Loucy (cell line): ENCODE results near the gene RNLS.

Source experiments
- H2AFZ ChIP-seq: fragments of 200-600 bp; sonication (generic); 2 replicates; pipeline ENCODE4 v1.6.0; 2016; ENCODE audit warnings: antibody characterized with exemption, mild to moderate bottlenecking, low read length, moderate library complexity
- H3F3A ChIP-seq: fragments of 200-600 bp; 2 replicates; pipeline ENCODE4 v1.6.0; 2016; ENCODE audit warnings: antibody characterized with exemption, low read depth, mild to moderate bottlenecking
- H3K27me3 ChIP-seq: fragments of 200-600 bp; sonication (generic); 2 replicates; pipeline ENCODE4 v1.6.1; 2014; ENCODE audit warnings: low read length, mild to moderate bottlenecking; ENCODE audit not compliant: insufficient read depth, poor library complexity, severe bottlenecking
- H3K36me3 ChIP-seq: fragments of 200-600 bp; sonication (generic); 2 replicates; pipeline ENCODE4 v1.6.1; 2016; ENCODE audit warnings: low read length; ENCODE audit not compliant: insufficient read depth
- H3K4me1 ChIP-seq: fragments of 200-600 bp; sonication (generic); 2 replicates; pipeline ENCODE4 v1.5.1; 2014; ENCODE audit warnings: low read length, mild to moderate bottlenecking; ENCODE audit not compliant: insufficient read depth, poor library complexity, severe bottlenecking
- H3K4me2 ChIP-seq: fragments of 200-600 bp; sonication (generic); 2 replicates; pipeline ENCODE4 v1.6.0; 2014; ENCODE audit warnings: antibody characterized with exemption, low read length, low read depth, mild to moderate bottlenecking; ENCODE audit not compliant: poor library complexity, severe bottlenecking
- H3K4me3 ChIP-seq: fragments of 200-600 bp; sonication (generic); 2 replicates; pipeline ENCODE4 v1.5.1; 2014; ENCODE audit warnings: low read length, mild to moderate bottlenecking, mixed read lengths; ENCODE audit not compliant: poor library complexity, severe bottlenecking
- H3K79me2 ChIP-seq: fragments of 200-600 bp; sonication (generic); 2 replicates; pipeline ENCODE4 v1.6.1; 2014; ENCODE audit warnings: low read length; ENCODE audit not compliant: insufficient read depth
- H3K9ac ChIP-seq: fragments of 200-600 bp; sonication (generic); 2 replicates; pipeline ENCODE4 v1.6.0; 2014; ENCODE audit warnings: mild to moderate bottlenecking, low read depth, low read length, moderate library complexity; ENCODE audit not compliant: poor library complexity, severe bottlenecking
- H3K9me2 ChIP-seq: fragments of 200-600 bp; sonication (generic); replicated peaks from 2 replicates; pipeline ENCODE4 v1.6.1; 2016; ENCODE audit warnings: low read depth, low read length, mixed read lengths
- H3K9me3 ChIP-seq: fragments of 200-600 bp; sonication (generic); 2 replicates; pipeline ENCODE4 v1.6.1; 2014; ENCODE audit warnings: mild to moderate bottlenecking, antibody characterized with exemption, low read length, low read depth; ENCODE audit not compliant: insufficient read depth
- H4K20me1 ChIP-seq: fragments of 200-600 bp; sonication (generic); 2 replicates; pipeline ENCODE4 v1.6.0; 2014; ENCODE audit warnings: antibody characterized with exemption, low read length, mild to moderate bottlenecking; ENCODE audit not compliant: insufficient read depth, poor library complexity, severe bottlenecking
- EZH2phosphoT487 ChIP-seq: fragments of 200-600 bp; IDR thresholded peaks from 2 replicates; pipeline ENCODE4 v1.6.1; 2018; ENCODE audit warnings: antibody characterized with exemption, mild to moderate bottlenecking, moderate library complexity, borderline replicate concordance
- TF ChIP-seq, protein P1 (sequence below): fragments of 200-600 bp; sonication (generic); conservative IDR thresholded peaks from 2 replicates; pipeline ENCODE4 v1.5.1; 2014; ENCODE audit warnings: mild to moderate bottlenecking, antibody characterized with exemption, low read length

Gene RNLS

GRCh38 chr10:88616250-88616977 is 33.3 kb upstream of the RNLS start:
- no peaks in the 10 kb centered on the region for H3F3A ChIP-seq
- H3K36me3 ChIP-seq, result no peaks in the 10 kb centered on the region
- H3K4me3 ChIP-seq, result no peak overlapping the region
- no peaks in the 10 kb centered on the region for H4K20me1 ChIP-seq
- no peak overlapping the region for H2AFZ ChIP-seq
- no peaks in the 10 kb centered on the region for H3K4me1 ChIP-seq
- H3K9me2 ChIP-seq, result 0 out of 2 replicates have a peak, but pooled peaks cover 5% of the 10 kb centered on the region
- no peaks in the 10 kb centered on the region for H3K9me3 ChIP-seq
- H3K79me2 ChIP-seq, result no peaks in the 10 kb centered on the region
- no peak overlapping the region for H3K4me2 ChIP-seq
- TF ChIP-seq, protein P1, sequence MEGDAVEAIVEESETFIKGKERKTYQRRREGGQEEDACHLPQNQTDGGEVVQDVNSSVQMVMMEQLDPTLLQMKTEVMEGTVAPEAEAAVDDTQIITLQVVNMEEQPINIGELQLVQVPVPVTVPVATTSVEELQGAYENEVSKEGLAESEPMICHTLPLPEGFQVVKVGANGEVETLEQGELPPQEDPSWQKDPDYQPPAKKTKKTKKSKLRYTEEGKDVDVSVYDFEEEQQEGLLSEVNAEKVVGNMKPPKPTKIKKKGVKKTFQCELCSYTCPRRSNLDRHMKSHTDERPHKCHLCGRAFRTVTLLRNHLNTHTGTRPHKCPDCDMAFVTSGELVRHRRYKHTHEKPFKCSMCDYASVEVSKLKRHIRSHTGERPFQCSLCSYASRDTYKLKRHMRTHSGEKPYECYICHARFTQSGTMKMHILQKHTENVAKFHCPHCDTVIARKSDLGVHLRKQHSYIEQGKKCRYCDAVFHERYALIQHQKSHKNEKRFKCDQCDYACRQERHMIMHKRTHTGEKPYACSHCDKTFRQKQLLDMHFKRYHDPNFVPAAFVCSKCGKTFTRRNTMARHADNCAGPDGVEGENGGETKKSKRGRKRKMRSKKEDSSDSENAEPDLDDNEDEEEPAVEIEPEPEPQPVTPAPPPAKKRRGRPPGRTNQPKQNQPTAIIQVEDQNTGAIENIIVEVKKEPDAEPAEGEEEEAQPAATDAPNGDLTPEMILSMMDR, result no peak
- no peak for TF ChIP-seq EZH2phosphoT487
- no peak overlapping the region for H3K9ac ChIP-seq
- H3K27me3 ChIP-seq, result no peaks in the 10 kb centered on the region

- Histone ChIP-seq H3K36me3 (no peaks in the 10 kb centered on the region), H3K9me2 (no peaks in the 10 kb centered on the region), H3K4me2 (no peak overlapping the region), H3F3A (no peaks in the 10 kb centered on the region), H3K27me3 (no peaks in the 10 kb centered on the region), H4K20me1 (no peaks in the 10 kb centered on the region), H3K4me3 (no peak overlapping the region), H3K9ac (no peak overlapping the region), H3K9me3 (no peaks in the 10 kb centered on the region), H3K79me2 (no peaks in the 10 kb centered on the region), H2AFZ (no peak overlapping the region), H3K4me1 (no peaks in the 10 kb centered on the region)
- TF ChIP-seq EZH2phosphoT487, result no peak
- TF ChIP-seq, protein P1, result no peak
Observed at GRCh38 chr10:88608780-88609179, 25.7 kb upstream of the RNLS start.

- no peak overlapping the region for H3K4me3 ChIP-seq
- H3K79me2 ChIP-seq, result no peaks in the 10 kb centered on the region
- no peak for TF ChIP-seq EZH2phosphoT487
- TF ChIP-seq, protein P1, result no peak
- no peaks in the 10 kb centered on the region for H3K36me3 ChIP-seq
- H3K4me2 ChIP-seq, result no peak overlapping the region
- H3K9me2 ChIP-seq, result no peaks in the 10 kb centered on the region
- H2AFZ ChIP-seq, result peak overlapping the region; percentile 66; the same call in 1 of the 2 replicates
- H4K20me1 ChIP-seq, result no peaks in the 10 kb centered on the region
- H3F3A ChIP-seq, result no peaks in the 10 kb centered on the region
- H3K9me3 ChIP-seq, result no peaks in the 10 kb centered on the region
- no peaks in the 10 kb centered on the region for H3K27me3 ChIP-seq
- no peaks in the 10 kb centered on the region for H3K4me1 ChIP-seq
- no peak overlapping the region for H3K9ac ChIP-seq
Observed at GRCh38 chr10:88608052-88608732, 25.1 kb upstream of the RNLS start.
